Spleen (tissue), 7 donors: ENCODE results near the gene SERINC3.

Experiments
- POLR2A ChIP-seq, 3 donors: fragments of 450-650 bp; IDR thresholded peaks; one replicate each; pipeline ENCODE4 v1.5.1; 2017; ENCODE audit warnings: antibody characterized with exemption in 3 of 3, mild to moderate bottlenecking in 1 of 3
- POLR2AphosphoS5 ChIP-seq, 3 donors: sonication (generic); formaldehyde crosslinking; IDR thresholded peaks; one replicate each; pipeline ENCODE4 v1.5.1; 2017; ENCODE audit warnings: antibody characterized with exemption in 3 of 3
- TF ChIP-seq, protein P1 (sequence below), 11 experiments: fragments of 200-600 bp in 7 of 11; fragments of 450-650 bp in 4 of 11; sonication (generic) in 4 of 11; IDR thresholded peaks in 8 of 11; conservative IDR thresholded peaks in 3 of 11; 1 replicate in 7 of 11; 2 replicates in 4 of 11; pipeline versions ENCODE4 v1.4.0 to v1.8.0; 2016 to 2021; ENCODE audit warnings: antibody characterized with exemption in 11 of 11, inconsistent platforms in 4 of 11, mild to moderate bottlenecking in 1 of 11
- donor health status: DM: no; HTN: no; CAD: no; lungs with moderate emphysema.
- donor health status: DM: no; HTN: no; CAD: no.
- donor health status: DM: no; HTN: no; CAD: no.

DNA sequence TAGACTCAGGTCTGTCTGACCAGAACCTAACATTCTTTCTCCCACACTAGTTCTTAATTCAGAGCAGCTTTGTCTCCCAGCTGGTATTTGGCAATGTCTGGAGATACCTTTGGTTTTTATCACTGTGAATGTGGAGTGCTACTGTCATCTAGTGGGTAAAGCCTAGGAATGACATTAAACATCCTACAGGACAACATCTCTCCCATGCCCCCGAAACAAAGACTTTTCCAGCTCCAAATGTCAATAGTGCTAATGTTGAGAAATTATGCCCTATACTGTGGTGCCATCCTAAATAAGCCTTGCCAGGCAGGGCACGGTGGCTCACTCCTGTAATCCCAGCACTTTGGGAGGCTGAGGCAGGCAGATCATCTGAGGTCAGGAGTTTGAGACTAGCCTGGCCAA is 50.4 kb downstream of the SERINC3 start:
- TF ChIP-seq, protein P1, sequence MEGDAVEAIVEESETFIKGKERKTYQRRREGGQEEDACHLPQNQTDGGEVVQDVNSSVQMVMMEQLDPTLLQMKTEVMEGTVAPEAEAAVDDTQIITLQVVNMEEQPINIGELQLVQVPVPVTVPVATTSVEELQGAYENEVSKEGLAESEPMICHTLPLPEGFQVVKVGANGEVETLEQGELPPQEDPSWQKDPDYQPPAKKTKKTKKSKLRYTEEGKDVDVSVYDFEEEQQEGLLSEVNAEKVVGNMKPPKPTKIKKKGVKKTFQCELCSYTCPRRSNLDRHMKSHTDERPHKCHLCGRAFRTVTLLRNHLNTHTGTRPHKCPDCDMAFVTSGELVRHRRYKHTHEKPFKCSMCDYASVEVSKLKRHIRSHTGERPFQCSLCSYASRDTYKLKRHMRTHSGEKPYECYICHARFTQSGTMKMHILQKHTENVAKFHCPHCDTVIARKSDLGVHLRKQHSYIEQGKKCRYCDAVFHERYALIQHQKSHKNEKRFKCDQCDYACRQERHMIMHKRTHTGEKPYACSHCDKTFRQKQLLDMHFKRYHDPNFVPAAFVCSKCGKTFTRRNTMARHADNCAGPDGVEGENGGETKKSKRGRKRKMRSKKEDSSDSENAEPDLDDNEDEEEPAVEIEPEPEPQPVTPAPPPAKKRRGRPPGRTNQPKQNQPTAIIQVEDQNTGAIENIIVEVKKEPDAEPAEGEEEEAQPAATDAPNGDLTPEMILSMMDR (IDR thresholded peaks at IDR 0.05 in 8 of 11, conservative IDR thresholded peaks at IDR 0.05 in 3 of 11) = no peak
- TF ChIP-seq POLR2A (IDR thresholded peaks at IDR 0.05) (no peak), POLR2AphosphoS5 (IDR thresholded peaks at IDR 0.05) (no peak)
